NCI-H128 (cell line): Measurements from ENCODE around the gene MIER2.
"Not testable (repeated sequence)": the region's sequence is repeated elsewhere in the genome, so short reads cannot be mapped to it uniquely, and the experiment has no call there.

ENCODE experiments used
- DNase-seq: peaks from one replicate; lab custom pipeline; 2025; ENCODE audit not compliant: unreplicated experiment; lab: John Stamatoyannopoulos, UW

MIER2 gene

GRCh38 chr19:364496-365287, 20.1 kb upstream of the MIER2 start:
- no peak for DNase-seq

DNA sequence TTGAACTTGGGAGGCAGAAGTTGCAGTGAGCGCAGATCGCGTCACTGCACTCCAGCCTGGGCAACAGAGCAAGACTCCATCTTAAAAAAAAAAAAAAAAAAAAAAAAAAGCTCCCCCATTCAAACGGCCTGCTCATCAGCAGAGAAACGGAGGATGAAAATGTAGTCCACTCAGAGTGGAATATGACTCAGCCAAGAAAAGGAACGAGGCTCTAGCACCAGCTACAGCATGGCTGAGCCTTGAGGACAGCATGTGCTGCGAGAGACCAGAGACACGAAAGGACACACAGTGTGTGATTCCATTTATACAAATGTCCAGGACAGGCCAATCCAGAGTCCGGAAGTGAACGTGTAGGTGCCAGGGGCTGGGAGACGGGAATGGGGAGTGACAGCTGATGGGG, 18.1 kb upstream of the MIER2 start:
- DNase-seq = no peak

DNA sequence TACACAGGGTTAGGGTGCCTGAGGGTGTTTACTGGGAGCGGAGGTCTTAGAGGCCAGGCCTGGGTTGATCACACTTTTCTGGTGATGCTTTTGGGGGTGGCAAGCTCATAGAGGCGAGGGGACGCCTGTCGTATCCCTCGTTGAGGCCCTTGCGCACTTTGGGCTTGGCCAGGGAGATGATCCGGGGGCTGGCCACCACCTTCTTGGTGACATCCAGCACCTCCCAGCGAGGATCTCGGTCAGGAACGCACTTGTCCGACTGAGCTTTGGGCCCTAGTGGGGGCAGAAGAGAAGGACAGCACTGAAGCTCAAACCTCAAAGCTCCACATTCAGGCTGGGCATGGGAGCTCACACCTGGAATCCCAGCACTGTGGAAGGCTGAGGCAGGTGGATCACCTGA, 17.6 kb upstream of the MIER2 start:
- DNase-seq = no peak

GRCh38 chr19:359653-359925, 15.0 kb upstream of the MIER2 start:
- DNase-seq = no peak

- not testable (repeated sequence) for DNase-seq
These were observed 10.9 kb upstream of the MIER2 start for GRCh38 chr19:355536-355935.

- no peak for DNase-seq
These were observed 10.5 kb upstream of the MIER2 start for GRCh38 chr19:355134-355533.

GRCh38 chr19:351976-352625, 7.5 kb upstream of the MIER2 start:
- DNase-seq = no peak

DNA sequence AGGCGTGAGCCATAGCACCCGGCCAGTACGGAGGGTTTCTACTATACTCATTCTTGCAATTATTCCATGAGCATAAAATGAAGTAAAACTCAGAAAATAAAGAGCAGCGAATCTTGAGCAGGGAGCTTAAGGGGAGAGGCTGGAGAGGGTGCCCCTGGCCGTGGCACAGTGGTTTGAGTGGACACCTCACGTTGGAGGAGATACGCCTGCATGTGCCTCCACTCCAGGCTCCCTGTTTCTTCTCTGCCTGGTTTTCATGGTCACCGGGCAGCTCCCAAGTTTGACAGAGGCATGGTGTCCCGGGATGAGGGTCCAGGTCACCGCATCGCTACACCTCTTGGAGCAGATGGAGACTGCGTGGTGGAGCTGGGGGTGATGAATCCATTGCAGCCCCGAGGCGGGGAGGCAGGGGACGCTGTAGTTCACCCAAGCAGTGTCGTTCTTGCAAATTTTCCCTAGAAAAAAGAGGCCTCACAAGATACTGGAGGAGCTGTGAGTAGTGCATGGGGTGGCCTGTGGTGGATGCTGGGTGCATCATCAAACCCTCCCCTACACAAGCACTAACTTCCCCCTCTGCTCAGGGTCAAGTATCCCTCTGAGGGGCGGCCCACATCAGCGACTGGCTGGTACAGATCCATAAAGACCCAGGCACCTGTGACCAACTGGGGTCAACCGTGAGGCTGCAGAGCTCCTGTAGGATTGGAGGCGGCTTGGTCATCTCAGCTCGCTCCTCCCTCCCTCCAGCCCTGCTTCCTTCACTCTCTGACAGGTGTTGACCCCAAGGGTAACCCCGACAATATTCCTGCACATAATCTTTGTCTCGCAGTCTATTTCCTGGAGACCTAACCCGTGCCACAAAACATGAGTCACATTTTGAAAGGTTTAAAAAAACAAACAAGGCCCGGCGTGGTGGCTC, 3.6 kb upstream of the MIER2 start:
- no peak for DNase-seq

- no peak for DNase-seq
These were observed 804 bp upstream of the MIER2 start for GRCh38 chr19:345320-345879.

GRCh38 chr19:343941-344624, 513 bp downstream of the MIER2 start:
- no peak for DNase-seq

DNA sequence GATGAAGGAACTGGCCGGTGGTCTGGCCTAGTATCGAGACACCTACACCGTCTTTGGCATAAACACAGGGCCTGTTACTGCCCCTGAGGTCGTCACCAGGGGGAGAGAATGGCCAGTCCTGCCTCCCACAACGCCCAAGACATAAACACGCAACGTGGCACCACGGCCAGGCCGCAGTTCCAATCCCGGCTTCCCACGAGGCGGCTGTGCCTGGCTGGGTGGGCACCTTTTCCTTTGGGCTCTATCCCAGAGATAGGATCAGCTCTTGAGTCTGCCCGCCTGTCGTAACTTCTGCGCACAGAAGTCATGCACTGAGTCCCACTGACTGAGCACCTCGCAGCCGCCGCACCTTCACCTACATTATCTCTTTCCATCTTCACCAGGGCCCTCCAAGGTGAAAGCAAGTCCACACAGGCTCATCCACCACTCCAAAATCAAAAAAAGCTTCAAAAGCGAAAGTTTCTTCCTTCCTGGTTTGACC, 1.1 kb downstream of the MIER2 start:
- no peak for DNase-seq

DNA sequence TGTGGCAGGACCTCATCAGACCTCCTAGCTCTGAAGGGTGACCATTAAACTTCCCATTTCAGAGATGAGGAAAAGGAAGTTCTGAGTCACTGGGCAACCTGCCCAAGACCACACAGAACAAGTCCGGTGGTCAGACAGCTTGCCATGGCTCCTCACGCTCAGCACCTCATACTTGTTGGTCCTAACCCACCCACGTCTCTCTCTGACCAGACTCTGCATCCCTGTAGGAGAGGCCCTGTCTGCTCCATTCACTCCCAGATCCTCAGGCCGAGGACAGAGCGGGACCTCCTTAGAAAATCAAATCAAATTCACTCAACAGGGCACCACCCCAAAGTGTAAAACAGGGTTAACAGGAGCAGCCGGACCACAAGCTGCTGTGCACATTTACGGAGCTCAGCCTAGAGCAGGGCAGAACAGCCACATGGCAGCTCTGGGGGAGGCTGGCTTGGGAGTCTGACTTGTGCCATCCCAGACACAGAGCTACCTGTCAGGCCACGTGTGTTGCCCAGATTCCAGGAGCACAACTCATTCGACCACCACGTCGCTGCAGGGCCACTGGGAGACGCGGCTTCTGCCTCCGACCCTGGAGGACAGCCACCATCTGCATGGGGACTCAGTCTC, 1.7 kb downstream of the MIER2 start:
- DNase-seq = no peak

DNA sequence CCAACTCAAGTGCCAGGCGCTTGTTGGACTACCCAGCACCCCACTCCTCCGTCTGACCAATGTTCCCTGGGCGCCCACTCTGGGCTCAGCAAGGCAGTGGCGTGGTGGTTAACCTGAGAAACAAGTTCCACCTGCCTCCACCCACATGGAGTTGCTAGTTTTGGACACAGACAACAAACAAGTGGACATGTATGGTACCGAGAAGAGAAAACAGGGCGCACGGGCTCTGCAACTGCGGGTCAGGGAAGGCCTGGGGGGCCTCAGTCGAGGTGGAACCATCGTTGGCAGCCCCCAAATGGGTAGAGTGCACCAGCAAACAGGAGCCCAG, 2.5 kb downstream of the MIER2 start:
- DNase-seq = no peak

- no peak for DNase-seq
These were observed 3.0 kb downstream of the MIER2 start for GRCh38 chr19:341386-342127.

GRCh38 chr19:340620-341385, 3.8 kb downstream of the MIER2 start:
- DNase-seq = no peak

GRCh38 chr19:339262-339887, 5.2 kb downstream of the MIER2 start:
- no peak for DNase-seq

GRCh38 chr19:338421-338820, 6.2 kb downstream of the MIER2 start:
- no peak for DNase-seq

GRCh38 chr19:336067-336614, 8.5 kb downstream of the MIER2 start:
- no peak for DNase-seq
